Middle frontal gyrus (tissue), 1 donor: Measurements from ENCODE around the gene KRT75.

Experiments used
- DNase-seq: peaks from one replicate; pipeline ENCODE4 v3.0.0-alpha.2; 2015; ENCODE audit warnings: low spot score; ENCODE audit errors: extremely low spot score

The KRT75 gene

GRCh38 chr12:52440821-52441319 is 6.7 kb upstream of the KRT75 start:
- no peak for DNase-seq

- no peak for DNase-seq
Observed at GRCh38 chr12:52439845-52440244, 5.7 kb upstream of the KRT75 start.

GRCh38 chr12:52439420-52439819 is 5.2 kb upstream of the KRT75 start:
- DNase-seq: no peak

GRCh38 chr12:52438305-52439301 is 4.4 kb upstream of the KRT75 start:
- no peak for DNase-seq

GRCh38 chr12:52437508-52437907 is 3.3 kb upstream of the KRT75 start:
- no peak for DNase-seq

- no peak for DNase-seq
Observed at GRCh38 chr12:52436828-52437474, 2.8 kb upstream of the KRT75 start.

GRCh38 chr12:52436000-52436827 is 2.0 kb upstream of the KRT75 start:
- DNase-seq: no peak

- no peak for DNase-seq
Observed at GRCh38 chr12:52435659-52435999, 1.5 kb upstream of the KRT75 start.

GRCh38 chr12:52434760-52435530 is 774 bp upstream of the KRT75 start:
- DNase-seq: no peak

- no peak for DNase-seq
Observed at GRCh38 chr12:52433501-52434080, 580 bp downstream of the KRT75 start.

- no peak for DNase-seq
Observed at GRCh38 chr12:52432559-52433207, 1.5 kb downstream of the KRT75 start.

- DNase-seq: no peak
Observed at GRCh38 chr12:52428121-52428520, 6.0 kb downstream of the KRT75 start.

GRCh38 chr12:52427083-52427482 is 7.1 kb downstream of the KRT75 start:
- no peak for DNase-seq

GRCh38 chr12:52426034-52426433 is 8.1 kb downstream of the KRT75 start:
- no peak for DNase-seq

GRCh38 chr12:52425466-52425865 is 8.7 kb downstream of the KRT75 start:
- DNase-seq: no peak

GRCh38 chr12:52423661-52424500 is 10.3 kb downstream of the KRT75 start:
- no peak for DNase-seq

- DNase-seq: no peak
Observed at GRCh38 chr12:52423035-52423434, 11.1 kb downstream of the KRT75 start.

- no peak for DNase-seq
Observed at GRCh38 chr12:52419656-52420055, 14.5 kb downstream of the KRT75 start.

GRCh38 chr12:52418576-52419110 is 15.5 kb downstream of the KRT75 start:
- DNase-seq: no peak
